Mesendoderm (in vitro differentiated cells): ENCODE measurements around the gene CCSER1.

Source experiments
- DNase-seq: peaks from one replicate; pipeline ENCODE4 v3.0.0; 2013
- H2AK5ac ChIP-seq: 2 replicates; pipeline ENCODE4 v1.6.1; 2013; ENCODE audit warnings: low read length, inconsistent platforms
- H2BK120ac ChIP-seq: 2 replicates; pipeline ENCODE4 v1.6.1; 2013; ENCODE audit warnings: low read depth, mild to moderate bottlenecking, low read length, moderate library complexity, mixed read lengths
- H2BK15ac ChIP-seq: replicated peaks from 2 replicates; pipeline ENCODE4 v1.6.1; 2013; ENCODE audit warnings: low read depth, mild to moderate bottlenecking, moderate library complexity
- H2BK5ac ChIP-seq: 2 replicates; pipeline ENCODE4 v1.6.1; 2013; ENCODE audit warnings: low read length, inconsistent platforms
- H3K18ac ChIP-seq: 2 replicates; pipeline ENCODE4 v1.6.1; 2013; ENCODE audit warnings: mild to moderate bottlenecking, low read length, mixed read lengths
- H3K23ac ChIP-seq: one replicate; pipeline ENCODE4 v1.6.1; 2013; ENCODE audit warnings: low read length
- H3K27ac ChIP-seq: 2 replicates; pipeline ENCODE4 v1.5.1; 2013; ENCODE audit warnings: low read depth, mild to moderate bottlenecking, inconsistent platforms, low read length, moderate library complexity
- H3K27me3 ChIP-seq: 2 replicates; pipeline ENCODE4 v1.6.1; 2013; ENCODE audit warnings: low read length, control low read depth, mild to moderate bottlenecking, inconsistent platforms; ENCODE audit not compliant: insufficient read depth, poor library complexity
- H3K36me3 ChIP-seq: 2 replicates; pipeline ENCODE4 v1.6.1; 2013; ENCODE audit warnings: low read length, inconsistent platforms; ENCODE audit not compliant: control insufficient read depth, insufficient read depth
- H3K4ac ChIP-seq: one replicate; pipeline ENCODE4 v1.6.1; 2013; ENCODE audit warnings: low read depth, mild to moderate bottlenecking, low read length, moderate library complexity
- H3K4me1 ChIP-seq: 2 replicates; pipeline ENCODE4 v1.6.1; 2013; ENCODE audit warnings: low read depth, low read length, inconsistent platforms; ENCODE audit not compliant: control insufficient read depth
- H3K4me2 ChIP-seq: 2 replicates; pipeline ENCODE4 v1.6.1; 2013; ENCODE audit warnings: low read length
- H3K4me3 ChIP-seq: 2 replicates; pipeline ENCODE4 v1.5.1; 2013; ENCODE audit warnings: mild to moderate bottlenecking, low read length
- H3K56ac ChIP-seq: one replicate; pipeline ENCODE4 v1.6.1; 2013; ENCODE audit warnings: low read length
- H3K79me1 ChIP-seq: 2 replicates; pipeline ENCODE4 v1.6.1; 2013; ENCODE audit warnings: low read length, inconsistent platforms
- H3K79me2 ChIP-seq: 2 replicates; pipeline ENCODE4 v1.6.1; 2013; ENCODE audit warnings: mild to moderate bottlenecking, low read length; ENCODE audit not compliant: control insufficient read depth, insufficient read depth
- H3K9ac ChIP-seq: 2 replicates; pipeline ENCODE4 v1.6.1; 2013; ENCODE audit warnings: low read length, inconsistent platforms
- H4K5ac ChIP-seq: one replicate; pipeline ENCODE4 v1.6.1; 2013; ENCODE audit warnings: low read length
- H4K8ac ChIP-seq: one replicate; pipeline ENCODE4 v1.6.1; 2013; ENCODE audit warnings: low read depth, mild to moderate bottlenecking, control low read depth, low read length, moderate library complexity
- WGBS: extraction: QIAGEN DNeasy Blood & Tissue Kit; methylation state at CpG from one replicate; pipeline ENCODE4 v1.1.7; 2013; ENCODE audit warnings: low lambda C conversion rate, missing lambda C conversion rate; ENCODE audit not compliant: insufficient coverage; ENCODE audit errors: extremely low coverage; 5-methylcytosine and 5-hydroxymethylcytosine counted together

CCSER1 gene

GRCh38 chr4:91037951-91038350 lies 910.8 kb downstream of the CCSER1 start:
- no peak overlapping the region for H3K56ac ChIP-seq
- no peak overlapping the region for H2BK15ac ChIP-seq
- no peaks in the 10 kb centered on the region for H3K27me3 ChIP-seq
- no peak overlapping the region for H4K8ac ChIP-seq
- H3K4ac ChIP-seq: no peak overlapping the region
- H3K23ac ChIP-seq: no peak overlapping the region
- no peak overlapping the region for H2BK120ac ChIP-seq
- H3K79me2 ChIP-seq: no peaks in the 10 kb centered on the region
- H3K27ac ChIP-seq: no peak overlapping the region
- WGBS: no CpG with 5 or more reads among the region's 1 CpG
- H3K9ac ChIP-seq: no peak overlapping the region
- no peaks in the 10 kb centered on the region for H3K79me1 ChIP-seq
- H3K36me3 ChIP-seq: no peaks in the 10 kb centered on the region
- H4K5ac ChIP-seq: no peak overlapping the region
- no peak overlapping the region for H2BK5ac ChIP-seq
- H3K4me1 ChIP-seq: peaks cover 1% of the 10 kb centered on the region
- no peak overlapping the region for H3K18ac ChIP-seq
- no peak overlapping the region for H3K4me3 ChIP-seq
- DNase-seq: no peak
- no peak overlapping the region for H3K4me2 ChIP-seq
- H2AK5ac ChIP-seq: no peak overlapping the region

- no peak overlapping the region for H2BK15ac ChIP-seq
- no peak for DNase-seq
- no peak overlapping the region for H3K4me2 ChIP-seq
- no peak overlapping the region for H3K4me3 ChIP-seq
- H3K4me1 ChIP-seq: no peaks in the 10 kb centered on the region
- H3K4ac ChIP-seq: no peak overlapping the region
- H3K27me3 ChIP-seq: no peaks in the 10 kb centered on the region
- H3K27ac ChIP-seq: no peak overlapping the region
- H4K8ac ChIP-seq: no peak overlapping the region
- H2BK5ac ChIP-seq: no peak overlapping the region
- H3K36me3 ChIP-seq: no peaks in the 10 kb centered on the region
- no peak overlapping the region for H2AK5ac ChIP-seq
- H3K56ac ChIP-seq: no peak overlapping the region
- H3K79me2 ChIP-seq: no peaks in the 10 kb centered on the region
- no peak overlapping the region for H2BK120ac ChIP-seq
- no peak overlapping the region for H3K18ac ChIP-seq
- no peak overlapping the region for H3K23ac ChIP-seq
- H3K9ac ChIP-seq: no peak overlapping the region
- H3K79me1 ChIP-seq: no peaks in the 10 kb centered on the region
- no peak overlapping the region for H4K5ac ChIP-seq
Measured at GRCh38 chr4:91057871-91058270, 930.7 kb downstream of the CCSER1 start.

GRCh38 chr4:91058345-91058744 lies 931.2 kb downstream of the CCSER1 start:
- H3K18ac ChIP-seq: no peak overlapping the region
- no peak for DNase-seq
- H3K4ac ChIP-seq: no peak overlapping the region
- H3K79me1 ChIP-seq: no peaks in the 10 kb centered on the region
- no peaks in the 10 kb centered on the region for H3K79me2 ChIP-seq
- H3K36me3 ChIP-seq: no peaks in the 10 kb centered on the region
- H3K4me1 ChIP-seq: no peaks in the 10 kb centered on the region
- no peak overlapping the region for H4K8ac ChIP-seq
- H3K27me3 ChIP-seq: no peaks in the 10 kb centered on the region
- H3K27ac ChIP-seq: no peak overlapping the region
- no peak overlapping the region for H2BK15ac ChIP-seq
- H3K4me2 ChIP-seq: no peak overlapping the region
- no peak overlapping the region for H2BK5ac ChIP-seq
- no peak overlapping the region for H3K56ac ChIP-seq
- H4K5ac ChIP-seq: no peak overlapping the region
- no peak overlapping the region for H2BK120ac ChIP-seq
- no peak overlapping the region for H3K9ac ChIP-seq
- no peak overlapping the region for H3K4me3 ChIP-seq
- no peak overlapping the region for H3K23ac ChIP-seq
- no peak overlapping the region for H2AK5ac ChIP-seq

GRCh38 chr4:91064157-91064853 lies 937.1 kb downstream of the CCSER1 start:
- no peak overlapping the region for H3K4me2 ChIP-seq
- no peak overlapping the region for H3K23ac ChIP-seq
- H3K27ac ChIP-seq: peak overlapping the region; percentile 29
- no peak overlapping the region for H3K56ac ChIP-seq
- H2BK15ac ChIP-seq: no peak overlapping the region
- WGBS: no CpG with 5 or more reads among the region's 2 CpGs
- H3K79me1 ChIP-seq: no peaks in the 10 kb centered on the region
- peak; percentile 93 for DNase-seq
- H2BK120ac ChIP-seq: no peak overlapping the region
- no peak overlapping the region for H4K5ac ChIP-seq
- H3K4me1 ChIP-seq: no peaks in the 10 kb centered on the region
- H3K36me3 ChIP-seq: no peaks in the 10 kb centered on the region
- no peak overlapping the region for H3K9ac ChIP-seq
- peak overlapping the region; percentile 70 for H3K4ac ChIP-seq
- H3K18ac ChIP-seq: peak overlapping the region; percentile 95
- H3K4me3 ChIP-seq: no peak overlapping the region
- no peak overlapping the region for H2BK5ac ChIP-seq
- H3K27me3 ChIP-seq: no peaks in the 10 kb centered on the region
- no peak overlapping the region for H4K8ac ChIP-seq
- no peak overlapping the region for H2AK5ac ChIP-seq
- no peaks in the 10 kb centered on the region for H3K79me2 ChIP-seq

GRCh38 chr4:91065117-91065516 lies 937.9 kb downstream of the CCSER1 start:
- Histone ChIP-seq H3K36me3 (no peaks in the 10 kb centered on the region), H4K5ac (no peak overlapping the region), H2BK5ac (no peak overlapping the region), H3K27me3 (no peaks in the 10 kb centered on the region), H3K4ac (no peak overlapping the region), H3K9ac (no peak overlapping the region), H3K18ac (no peak overlapping the region), H3K4me3 (no peak overlapping the region), H3K79me1 (no peaks in the 10 kb centered on the region), H3K27ac (no peak overlapping the region), H2BK120ac (no peak overlapping the region), H2AK5ac (no peak overlapping the region), H3K23ac (no peak overlapping the region), H4K8ac (no peak overlapping the region), H3K4me1 (no peaks in the 10 kb centered on the region), H2BK15ac (no peak overlapping the region), H3K79me2 (no peaks in the 10 kb centered on the region), H3K56ac (no peak overlapping the region), H3K4me2 (no peak overlapping the region)
- 100% methylated on average over 1 of the region's 2 CpGs for WGBS
- no peak for DNase-seq

- no peaks in the 10 kb centered on the region for H3K79me2 ChIP-seq
- no CpG with 5 or more reads among the region's 3 CpGs for WGBS
- H2BK120ac ChIP-seq: no peak overlapping the region
- H3K4me1 ChIP-seq: no peaks in the 10 kb centered on the region
- no peak overlapping the region for H3K4ac ChIP-seq
- no peaks in the 10 kb centered on the region for H3K36me3 ChIP-seq
- no peak overlapping the region for H3K4me3 ChIP-seq
- no peak overlapping the region for H3K4me2 ChIP-seq
- H2BK5ac ChIP-seq: no peak overlapping the region
- H3K9ac ChIP-seq: no peak overlapping the region
- no peak overlapping the region for H4K5ac ChIP-seq
- H3K27ac ChIP-seq: no peak overlapping the region
- H4K8ac ChIP-seq: no peak overlapping the region
- no peak overlapping the region for H2AK5ac ChIP-seq
- no peak overlapping the region for H3K56ac ChIP-seq
- no peak for DNase-seq
- H3K27me3 ChIP-seq: no peaks in the 10 kb centered on the region
- no peaks in the 10 kb centered on the region for H3K79me1 ChIP-seq
- no peak overlapping the region for H3K18ac ChIP-seq
- H3K23ac ChIP-seq: no peak overlapping the region
- no peak overlapping the region for H2BK15ac ChIP-seq
Measured at GRCh38 chr4:91070736-91071135, 943.5 kb downstream of the CCSER1 start.
